Measurements from ENCODE around the gene KLRC2. TPM values are rescaled to one million over a fixed set of nuclear protein-coding genes. Genes with fewer than 3 reads are reported as not detected.
"Not testable (repeated sequence)": the region's sequence is repeated elsewhere in the genome, so short reads cannot be mapped to it uniquely, and the experiment has no call there.

The KLRC2 gene
- total RNA-seq, 1 donor from 2014 or later: not detected

GRCh38 chr12:10405294-10405693 is 30.5 kb downstream of the KLRC2 start:
- intact Hi-C loops (cut with micrococcal nuclease): no loop called here

GRCh38 chr12:10404798-10405197 is 31.0 kb downstream of the KLRC2 start:
- intact Hi-C loops (cut with micrococcal nuclease): no loop called here

- intact Hi-C loops (cut with micrococcal nuclease): no loop called here
Observed at GRCh38 chr12:10400829-10401228, 35.0 kb downstream of the KLRC2 start.

- intact Hi-C loops (cut with micrococcal nuclease): no loop called here
Observed at GRCh38 chr12:10398168-10398567, 37.6 kb downstream of the KLRC2 start.

GRCh38 chr12:10397296-10397695 is 38.5 kb downstream of the KLRC2 start:
- intact Hi-C loops (cut with micrococcal nuclease): no loop called here

GRCh38 chr12:10396176-10396575 is 39.6 kb downstream of the KLRC2 start:
- intact Hi-C loops (cut with micrococcal nuclease): not testable (repeated sequence)

GRCh38 chr12:10395390-10395998 is 40.3 kb downstream of the KLRC2 start:
- intact Hi-C loops (cut with micrococcal nuclease): no loop called here

GRCh38 chr12:10394531-10395152 is 41.2 kb downstream of the KLRC2 start:
- intact Hi-C loops (cut with micrococcal nuclease): not testable (repeated sequence)

GRCh38 chr12:10393291-10393690 is 42.5 kb downstream of the KLRC2 start:
- intact Hi-C loops (cut with micrococcal nuclease): no loop called here

- intact Hi-C loops (cut with micrococcal nuclease): no loop called here
Observed at GRCh38 chr12:10392394-10392930, 43.3 kb downstream of the KLRC2 start.

- intact Hi-C loops (cut with micrococcal nuclease): not testable (repeated sequence)
Observed at GRCh38 chr12:10390991-10391390, 44.8 kb downstream of the KLRC2 start.

GRCh38 chr12:10389904-10390303 is 45.9 kb downstream of the KLRC2 start, which contains the start of gene KLRK1:
Gene KLRK1, minus strand, starts transcription at chr12:10390041. Its CDS starts 1,231 bp downstream, at chr12:10388810.
- intact Hi-C loops (cut with micrococcal nuclease): no loop called here

GRCh38 chr12:10388624-10389413 is 47.0 kb downstream of the KLRC2 start:
- intact Hi-C loops (cut with micrococcal nuclease): no loop called here

GRCh38 chr12:10387498-10387897 is 48.3 kb downstream of the KLRC2 start:
- intact Hi-C loops (cut with micrococcal nuclease): not testable (repeated sequence)

GRCh38 chr12:10386857-10387256 is 49.0 kb downstream of the KLRC2 start:
- intact Hi-C loops (cut with micrococcal nuclease): no loop called here

- intact Hi-C loops (cut with micrococcal nuclease): no loop called here
Observed at GRCh38 chr12:10385166-10385613, 50.6 kb downstream of the KLRC2 start.

GRCh38 chr12:10384191-10384590 is 51.6 kb downstream of the KLRC2 start:
- intact Hi-C loops (cut with micrococcal nuclease): no loop called here

GRCh38 chr12:10381928-10382628 is 53.7 kb downstream of the KLRC2 start:
- intact Hi-C loops (cut with micrococcal nuclease): no loop called here
